ENCODE results near the gene UBQLN1. TPM values are rescaled to one million over a fixed set of nuclear protein-coding genes. Genes with fewer than 3 reads are reported as not detected.

The UBQLN1 gene
- total and polyA plus RNA-seq, 3 experiments from 2014 or later, result 76.6 to 101 (median 95.1) TPM

GRCh38 chr9:83688921-83689320 lies 18.8 kb downstream of the UBQLN1 start:
- DNase-seq, result no peak
- H3K4me1 ChIP-seq (ENCODE audit: insufficient read depth, low read length), result peaks cover 66% of the 10 kb centered on the region
- ChIA-PET POLR2A (no interaction called here), CTCF (interaction anchor here (0.9 to 1.7 kb wide), 2 partner anchors 9 to 19 kb away, joined by 3 to 6 read pairs; partner anchors contain the start of gene UBQLN1)
- H3K27ac Mint-ChIP-seq, result peak overlapping the region in 4 of 8 donors; percentile 26 to 38 (median 26)
- H3K27me3 Mint-ChIP-seq, result no peaks in the 10 kb centered on the region
- H3K4me3 ChIP-seq (ENCODE audit: low read length), result no peak overlapping the region
- H3K9me3 ChIP-seq (ENCODE audit: low read length), result no peaks in the 10 kb centered on the region
- peaks cover 73 to 88% (median 85%) of the 10 kb centered on the region in 3 donors for H3K4me1 Mint-ChIP-seq
- H3K27ac ChIP-seq (ENCODE audit: low read depth, low read length), result no peak overlapping the region
- H3K9me3 Mint-ChIP-seq, result no peaks in the 10 kb centered on the region
- no peaks in the 10 kb centered on the region for H3K27me3 ChIP-seq (ENCODE audit: insufficient read depth, low read length, poor library complexity, severe bottlenecking)
- H3K36me3 Mint-ChIP-seq, result peaks cover 0 to 13% (median 3%) of the 10 kb centered on the region in 3 donors
- H3K36me3 ChIP-seq (ENCODE audit: insufficient read depth, low read length), result no peaks in the 10 kb centered on the region
- peak overlapping the region in 4 of 7 donors; percentile 24 to 55 (median 42) for H3K4me3 Mint-ChIP-seq

GRCh38 chr9:83681490-83681889 lies 26.3 kb downstream of the UBQLN1 start:
- Histone ChIP-seq H3K36me3 (ENCODE audit: insufficient read depth, low read length) (peaks cover 26% of the 10 kb centered on the region), H3K27me3 (ENCODE audit: insufficient read depth, low read length, poor library complexity, severe bottlenecking) (no peaks in the 10 kb centered on the region), H3K27ac (ENCODE audit: low read depth, low read length) (no peak overlapping the region), H3K4me3 (ENCODE audit: low read length) (no peak overlapping the region), H3K4me1 (ENCODE audit: insufficient read depth, low read length) (peaks cover 8% of the 10 kb centered on the region), H3K9me3 (ENCODE audit: low read length) (no peaks in the 10 kb centered on the region)
- Mint-ChIP-seq H3K36me3 (peaks cover 5 to 71% (median 16%) of the 10 kb centered on the region in 3 donors), H3K27ac (no peak overlapping the region), H3K4me1 (peaks cover 32 to 46% (median 41%) of the 10 kb centered on the region in 3 donors), H3K9me3 (no peaks in the 10 kb centered on the region), H3K4me3 (no peak overlapping the region), H3K27me3 (peaks cover 0 to 1% of the 10 kb centered on the region in 2 donors)
- CTCF ChIA-PET, result no interaction called here
- POLR2A ChIA-PET, result interaction anchor here (1.1 kb wide), 1 partner anchor 25 kb away, joined by 3 read pairs; no protein-coding TSS in a partner anchor
- DNase-seq, result no peak

- H3K36me3 ChIP-seq (ENCODE audit: insufficient read depth, low read length), result peaks cover 29% of the 10 kb centered on the region
- no peak overlapping the region for H3K4me3 ChIP-seq (ENCODE audit: low read length)
- Mint-ChIP-seq H3K36me3 (peaks cover 5 to 79% (median 16%) of the 10 kb centered on the region in 3 donors), H3K27me3 (peaks cover 0 to 1% of the 10 kb centered on the region in 2 donors), H3K4me1 (peaks cover 29 to 37% (median 36%) of the 10 kb centered on the region in 3 donors), H3K4me3 (no peak overlapping the region), H3K27ac (peak overlapping the region in 2 of 8 donors; percentile 29 to 67), H3K9me3 (no peaks in the 10 kb centered on the region)
- no peaks in the 10 kb centered on the region for H3K4me1 ChIP-seq (ENCODE audit: insufficient read depth, low read length)
- DNase-seq, result no peak
- CTCF ChIA-PET, result interaction anchor here (0.7 to 1.7 kb wide), 3 partner anchors 11 to 18 kb away, joined by 3 to 4 read pairs (median 3); no protein-coding TSS in a partner anchor
- H3K27ac ChIP-seq (ENCODE audit: low read depth, low read length), result no peak overlapping the region
- H3K9me3 ChIP-seq (ENCODE audit: low read length), result no peaks in the 10 kb centered on the region
- POLR2A ChIA-PET, result interaction anchor here (1.1 kb wide), 1 partner anchor 27 kb away, joined by 3 read pairs; no protein-coding TSS in a partner anchor
- H3K27me3 ChIP-seq (ENCODE audit: insufficient read depth, low read length, poor library complexity, severe bottlenecking), result no peaks in the 10 kb centered on the region
These were observed 27.5 kb downstream of the UBQLN1 start for GRCh38 chr9:83680233-83680632.

GRCh38 chr9:83677596-83677995 lies 30.2 kb downstream of the UBQLN1 start:
- no peaks in the 10 kb centered on the region for H3K27me3 ChIP-seq (ENCODE audit: insufficient read depth, low read length, poor library complexity, severe bottlenecking)
- Mint-ChIP-seq H3K4me1 (peaks cover 24 to 37% (median 31%) of the 10 kb centered on the region in 3 donors), H3K9me3 (no peaks in the 10 kb centered on the region), H3K27me3 (peaks cover 0 to 1% of the 10 kb centered on the region in 2 donors), H3K4me3 (no peak overlapping the region), H3K36me3 (peaks cover 5 to 87% (median 19%) of the 10 kb centered on the region in 3 donors), H3K27ac (no peak overlapping the region)
- no peaks in the 10 kb centered on the region for H3K4me1 ChIP-seq (ENCODE audit: insufficient read depth, low read length)
- no peaks in the 10 kb centered on the region for H3K9me3 ChIP-seq (ENCODE audit: low read length)
- ChIA-PET POLR2A (interaction anchor here (1.0 kb wide), 1 partner anchor 30 kb away, joined by 7 read pairs; the partner anchor contains the start of gene UBQLN1), CTCF (interaction anchor here (1.4 kb wide), 1 partner anchor 13 kb away, joined by 3 read pairs; no protein-coding TSS in a partner anchor)
- no peak overlapping the region for H3K4me3 ChIP-seq (ENCODE audit: low read length)
- no peak overlapping the region for H3K27ac ChIP-seq (ENCODE audit: low read depth, low read length)
- H3K36me3 ChIP-seq (ENCODE audit: insufficient read depth, low read length), result peaks cover 39% of the 10 kb centered on the region
- DNase-seq, result no peak

GRCh38 chr9:83675466-83675865 lies 32.3 kb downstream of the UBQLN1 start:
- Mint-ChIP-seq H3K4me1 (peaks cover 15 to 29% (median 27%) of the 10 kb centered on the region in 3 donors), H3K27ac (peak overlapping the region in 2 of 8 donors; percentile 10 to 47), H3K27me3 (peaks cover 0 to 1% of the 10 kb centered on the region in 2 donors), H3K4me3 (no peak overlapping the region), H3K9me3 (no peaks in the 10 kb centered on the region), H3K36me3 (peaks cover 5 to 89% (median 25%) of the 10 kb centered on the region in 3 donors)
- Histone ChIP-seq H3K4me1 (ENCODE audit: insufficient read depth, low read length) (no peaks in the 10 kb centered on the region), H3K27me3 (ENCODE audit: insufficient read depth, low read length, poor library complexity, severe bottlenecking) (no peaks in the 10 kb centered on the region), H3K9me3 (ENCODE audit: low read length) (no peaks in the 10 kb centered on the region), H3K36me3 (ENCODE audit: insufficient read depth, low read length) (peaks cover 38% of the 10 kb centered on the region), H3K4me3 (ENCODE audit: low read length) (no peak overlapping the region), H3K27ac (ENCODE audit: low read depth, low read length) (no peak overlapping the region)
- DNase-seq, result no peak
- CTCF ChIA-PET, result no interaction called here
- POLR2A ChIA-PET, result no interaction called here

GRCh38 chr9:83671451-83671850 lies 36.3 kb downstream of the UBQLN1 start:
- peaks cover 41% of the 10 kb centered on the region for H3K36me3 ChIP-seq (ENCODE audit: insufficient read depth, low read length)
- no peaks in the 10 kb centered on the region for H3K4me1 ChIP-seq (ENCODE audit: insufficient read depth, low read length)
- H3K27ac ChIP-seq (ENCODE audit: low read depth, low read length), result no peak overlapping the region
- no peak overlapping the region for H3K4me3 ChIP-seq (ENCODE audit: low read length)
- POLR2A ChIA-PET, result no interaction called here
- Mint-ChIP-seq H3K36me3 (peaks cover 0 to 88% (median 15%) of the 10 kb centered on the region in 3 donors), H3K4me1 (peaks cover 9 to 30% (median 17%) of the 10 kb centered on the region in 3 donors), H3K27ac (peak overlapping the region in 3 of 8 donors; percentile 17 to 25 (median 21)), H3K4me3 (no peak overlapping the region), H3K27me3 (no peaks in the 10 kb centered on the region), H3K9me3 (no peaks in the 10 kb centered on the region)
- CTCF ChIA-PET, result no interaction called here
- H3K27me3 ChIP-seq (ENCODE audit: insufficient read depth, low read length, poor library complexity, severe bottlenecking), result no peaks in the 10 kb centered on the region
- DNase-seq, result no peak
- H3K9me3 ChIP-seq (ENCODE audit: low read length), result no peaks in the 10 kb centered on the region

- DNase-seq, result no peak
- no peaks in the 10 kb centered on the region for H3K4me1 ChIP-seq (ENCODE audit: insufficient read depth, low read length)
- Mint-ChIP-seq H3K9me3 (no peaks in the 10 kb centered on the region), H3K27me3 (no peaks in the 10 kb centered on the region), H3K36me3 (peaks cover 0 to 91% (median 19%) of the 10 kb centered on the region in 3 donors), H3K4me3 (no peak overlapping the region), H3K4me1 (peaks cover 10 to 31% (median 24%) of the 10 kb centered on the region in 3 donors), H3K27ac (peak overlapping the region in 3 of 8 donors; percentile 34 to 41 (median 41))
- H3K9me3 ChIP-seq (ENCODE audit: low read length), result no peaks in the 10 kb centered on the region
- no peak overlapping the region for H3K27ac ChIP-seq (ENCODE audit: low read depth, low read length)
- POLR2A ChIA-PET, result no interaction called here
- CTCF ChIA-PET, result interaction anchor here (0.7 kb wide), 1 partner anchor 38 kb away, joined by 3 read pairs; the partner anchor contains the start of gene UBQLN1
- H3K4me3 ChIP-seq (ENCODE audit: low read length), result no peak overlapping the region
- peaks cover 41% of the 10 kb centered on the region for H3K36me3 ChIP-seq (ENCODE audit: insufficient read depth, low read length)
- no peaks in the 10 kb centered on the region for H3K27me3 ChIP-seq (ENCODE audit: insufficient read depth, low read length, poor library complexity, severe bottlenecking)
These were observed 37.4 kb downstream of the UBQLN1 start for GRCh38 chr9:83670381-83670780.

- Mint-ChIP-seq H3K9me3 (no peaks in the 10 kb centered on the region), H3K4me3 (no peak overlapping the region), H3K4me1 (peaks cover 8 to 28% (median 20%) of the 10 kb centered on the region in 3 donors), H3K27me3 (no peaks in the 10 kb centered on the region), H3K27ac (no peak overlapping the region), H3K36me3 (peaks cover 0 to 86% (median 20%) of the 10 kb centered on the region in 3 donors)
- Histone ChIP-seq H3K9me3 (ENCODE audit: low read length) (no peaks in the 10 kb centered on the region), H3K36me3 (ENCODE audit: insufficient read depth, low read length) (peaks cover 35% of the 10 kb centered on the region), H3K27ac (ENCODE audit: low read depth, low read length) (no peak overlapping the region), H3K4me3 (ENCODE audit: low read length) (no peak overlapping the region), H3K27me3 (ENCODE audit: insufficient read depth, low read length, poor library complexity, severe bottlenecking) (no peaks in the 10 kb centered on the region), H3K4me1 (ENCODE audit: insufficient read depth, low read length) (no peaks in the 10 kb centered on the region)
- CTCF ChIA-PET, result interaction anchor here (1.2 kb wide), 1 partner anchor 48 kb away, joined by 3 read pairs; no protein-coding TSS in a partner anchor
- POLR2A ChIA-PET, result no interaction called here
- DNase-seq, result no peak
These were observed 38.7 kb downstream of the UBQLN1 start for GRCh38 chr9:83669067-83669466.
